HG03095 (cell line): Measurements from ENCODE around the gene TRMT61A.
"Not testable (repeated sequence)": the region's sequence is repeated elsewhere in the genome, so short reads cannot be mapped to it uniquely, and the experiment has no call there.

Source experiments
- ATAC-seq: cut with Tn5 transposase; IDR thresholded peaks from one replicate; pipeline ENCODE4 v1.9.1; 2021; ENCODE audit warnings: moderate library complexity; ENCODE audit not compliant: unreplicated experiment

Gene TRMT61A

DNA sequence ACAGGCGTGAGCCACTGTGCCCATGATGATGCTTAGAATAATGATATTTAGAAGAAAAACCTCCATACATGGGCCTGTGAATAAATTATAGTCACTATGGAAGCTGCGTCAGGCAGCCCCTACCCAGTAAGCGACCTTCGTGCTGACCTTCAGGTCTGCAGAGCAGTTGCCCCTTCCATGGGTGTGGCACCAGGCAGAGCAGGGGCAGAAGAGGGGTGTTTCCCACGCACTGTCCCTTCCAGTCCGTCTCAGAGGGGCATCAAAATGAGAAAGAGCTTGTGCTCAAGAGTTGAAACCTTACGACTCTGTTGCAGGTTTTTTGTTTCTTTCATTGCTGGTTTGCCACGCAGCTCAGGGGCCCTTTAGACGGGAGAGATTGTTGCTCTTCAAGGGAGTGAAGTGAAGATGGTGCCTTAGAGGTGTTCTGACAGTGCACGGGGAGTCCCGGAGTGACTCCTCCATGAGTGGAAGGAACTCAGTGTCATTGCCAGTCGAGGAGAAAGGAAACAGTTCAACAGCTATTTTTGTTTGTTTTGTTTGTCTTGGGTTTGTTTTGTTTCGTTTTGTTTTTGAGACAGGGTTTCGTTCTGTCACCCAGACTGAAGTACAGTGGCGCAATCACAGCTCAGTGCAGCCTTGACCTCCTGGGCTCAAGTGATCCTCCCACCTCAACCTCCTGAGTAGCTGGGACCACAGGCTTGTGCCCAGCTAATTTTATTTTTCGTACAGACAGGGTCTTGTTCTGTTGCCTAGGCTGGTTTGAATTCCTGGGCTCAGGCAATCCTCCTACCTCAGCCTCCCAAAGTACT, 20.3 kb upstream of the TRMT61A start:
- no peak for ATAC-seq

GRCh38 chr14:103509864-103510723, 18.9 kb upstream of the TRMT61A start:
- no peak for ATAC-seq

- ATAC-seq = no peak
These were observed 18.0 kb upstream of the TRMT61A start for GRCh38 chr14:103510724-103511693.

DNA sequence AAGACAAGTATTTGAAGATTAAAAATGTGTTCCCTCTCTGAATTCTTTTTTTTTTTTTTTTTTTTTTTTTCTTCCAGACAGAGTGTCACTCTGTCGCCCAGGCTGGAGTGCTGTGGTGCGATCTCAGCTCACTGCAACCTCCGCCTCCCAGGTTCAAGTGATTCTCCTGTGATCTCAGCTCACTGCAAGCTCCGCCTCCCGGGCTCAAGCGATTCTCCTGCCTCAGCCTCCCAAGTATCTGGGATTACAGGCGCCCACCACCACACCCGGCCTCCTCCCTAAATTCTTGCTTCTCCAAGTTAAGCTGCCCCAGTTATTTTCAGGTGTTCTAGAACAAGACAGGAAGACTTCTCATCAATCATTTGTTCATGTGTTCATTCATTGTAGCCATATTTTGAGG, 16.8 kb upstream of the TRMT61A start:
- ATAC-seq = not testable (repeated sequence)

GRCh38 chr14:103512701-103513611, 16.0 kb upstream of the TRMT61A start:
- ATAC-seq = no peak

- no peak for ATAC-seq
These were observed 14.2 kb upstream of the TRMT61A start for GRCh38 chr14:103514596-103515421.

- no peak for ATAC-seq
These were observed 12.4 kb upstream of the TRMT61A start for GRCh38 chr14:103516426-103517173.

GRCh38 chr14:103517174-103517566, 11.8 kb upstream of the TRMT61A start:
- ATAC-seq = no peak

GRCh38 chr14:103517721-103518421, 11.1 kb upstream of the TRMT61A start:
- no peak for ATAC-seq

- no peak for ATAC-seq
These were observed 10.5 kb upstream of the TRMT61A start for GRCh38 chr14:103518422-103519042.

GRCh38 chr14:103519043-103519836, 9.8 kb upstream of the TRMT61A start:
- no peak for ATAC-seq

- ATAC-seq = no peak
These were observed 9.2 kb upstream of the TRMT61A start for GRCh38 chr14:103519837-103520212.

GRCh38 chr14:103520269-103520656, 8.7 kb upstream of the TRMT61A start:
- ATAC-seq = no peak

GRCh38 chr14:103520657-103521437, 8.1 kb upstream of the TRMT61A start:
- no peak for ATAC-seq

GRCh38 chr14:103521438-103521950, 7.5 kb upstream of the TRMT61A start:
- no peak for ATAC-seq
